GM12892 (cell line): ENCODE results near the gene BMP15.

ENCODE experiments used
- POLR2A ChIP-seq: IDR thresholded peaks from 2 replicates; pipeline ENCODE4 v1.6.1; 2011; ENCODE audit warnings: low read depth, low read length, control low read depth
- POLR2AphosphoS5 ChIP-seq: IDR thresholded peaks from 2 replicates; pipeline ENCODE4 v1.6.1; 2011; ENCODE audit warnings: low read depth, low read length, control low read depth

GRCh38 chrX:50941638-50942037 lies 31.1 kb downstream of the BMP15 start:
- no peak for TF ChIP-seq POLR2A
- TF ChIP-seq POLR2AphosphoS5 = no peak
